OCI-LY1 (cell line): ENCODE measurements around the gene MAK.

Experiments used
- EZH2 ChIP-seq: fragments of 200-600 bp; sonication (generic), shearing (Covaris generic); IDR thresholded peaks from 2 replicates; pipeline ENCODE4 v1.8.0; 2017; ENCODE audit warnings: borderline replicate concordance, mixed run types, mild to moderate bottlenecking, antibody characterized with exemption, low read length, moderate library complexity, mixed read lengths
- TF ChIP-seq, protein P1 (sequence below): fragments of 200-600 bp; sonication (generic), shearing (Covaris generic); IDR thresholded peaks from 2 replicates; pipeline ENCODE4 v1.5.1; 2017; ENCODE audit warnings: mild to moderate bottlenecking, antibody characterized with exemption, low read length, moderate library complexity, mixed read lengths

GRCh38 chr6:10831609-10832008, 6.7 kb downstream of the MAK start:
- TF ChIP-seq, protein P1, sequence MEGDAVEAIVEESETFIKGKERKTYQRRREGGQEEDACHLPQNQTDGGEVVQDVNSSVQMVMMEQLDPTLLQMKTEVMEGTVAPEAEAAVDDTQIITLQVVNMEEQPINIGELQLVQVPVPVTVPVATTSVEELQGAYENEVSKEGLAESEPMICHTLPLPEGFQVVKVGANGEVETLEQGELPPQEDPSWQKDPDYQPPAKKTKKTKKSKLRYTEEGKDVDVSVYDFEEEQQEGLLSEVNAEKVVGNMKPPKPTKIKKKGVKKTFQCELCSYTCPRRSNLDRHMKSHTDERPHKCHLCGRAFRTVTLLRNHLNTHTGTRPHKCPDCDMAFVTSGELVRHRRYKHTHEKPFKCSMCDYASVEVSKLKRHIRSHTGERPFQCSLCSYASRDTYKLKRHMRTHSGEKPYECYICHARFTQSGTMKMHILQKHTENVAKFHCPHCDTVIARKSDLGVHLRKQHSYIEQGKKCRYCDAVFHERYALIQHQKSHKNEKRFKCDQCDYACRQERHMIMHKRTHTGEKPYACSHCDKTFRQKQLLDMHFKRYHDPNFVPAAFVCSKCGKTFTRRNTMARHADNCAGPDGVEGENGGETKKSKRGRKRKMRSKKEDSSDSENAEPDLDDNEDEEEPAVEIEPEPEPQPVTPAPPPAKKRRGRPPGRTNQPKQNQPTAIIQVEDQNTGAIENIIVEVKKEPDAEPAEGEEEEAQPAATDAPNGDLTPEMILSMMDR, result no peak
- no peak for TF ChIP-seq EZH2
